ENCODE measurements around the gene RPL10. TPM values are rescaled to one million over a fixed set of nuclear protein-coding genes. Genes with fewer than 3 reads are reported as not detected.

Gene RPL10
- total RNA-seq, 1 experiment from 2014 or later = 3,401 TPM

- peaks cover 25% of the 10 kb centered on the region for H3K36me3 ChIP-seq (ENCODE audit: low read depth, low read length)
- intact Hi-C loops (cut with micrococcal nuclease) = no loop called here
- H3K4me2 ChIP-seq (ENCODE audit: low read length) = 0 out of 2 replicates have a peak overlapping the region, but pooled peaks have one; percentile 4
These were observed 3.0 kb downstream of the RPL10 start for GRCh38 chrX:154401045-154401799.

DNA sequence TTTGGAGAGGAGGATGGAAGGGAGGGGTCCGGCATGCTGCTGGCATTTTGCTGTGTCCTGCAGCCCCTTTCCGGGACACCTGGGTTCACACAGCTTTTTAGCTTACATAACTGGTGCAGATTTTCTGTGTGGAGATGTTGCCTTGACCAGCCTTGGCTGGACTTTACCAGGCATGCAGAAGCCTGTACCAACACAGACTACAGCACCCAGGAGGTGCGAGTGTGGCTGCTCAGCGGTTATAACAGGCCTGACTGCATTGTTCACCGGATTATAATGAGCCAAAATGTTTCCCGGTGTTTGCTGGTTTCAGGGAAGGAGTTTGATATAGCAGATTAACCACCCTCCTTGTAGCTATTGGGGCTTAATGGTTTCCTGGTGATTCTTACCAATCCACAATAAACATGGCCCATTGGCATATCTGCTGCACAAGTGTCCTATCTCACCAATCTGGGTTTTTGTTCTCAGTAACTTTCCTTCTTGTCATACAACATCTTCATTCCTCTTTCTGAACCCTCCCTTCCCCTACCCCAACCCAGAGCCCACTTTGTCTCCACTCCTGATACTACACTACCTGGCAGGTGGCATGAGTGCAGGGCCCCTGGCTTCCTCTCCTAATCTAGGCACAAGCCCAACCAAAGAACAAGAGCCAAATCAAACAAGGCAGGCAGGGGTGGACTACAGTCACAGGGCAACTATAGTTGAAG, 3.9 kb downstream of the RPL10 start:
- H3K4me1 ChIP-seq (ENCODE audit: insufficient read depth, low read length) = peaks cover 9% of the 10 kb centered on the region; the same call in 1 of the 2 replicates
- TF ChIP-seq, protein P1, sequence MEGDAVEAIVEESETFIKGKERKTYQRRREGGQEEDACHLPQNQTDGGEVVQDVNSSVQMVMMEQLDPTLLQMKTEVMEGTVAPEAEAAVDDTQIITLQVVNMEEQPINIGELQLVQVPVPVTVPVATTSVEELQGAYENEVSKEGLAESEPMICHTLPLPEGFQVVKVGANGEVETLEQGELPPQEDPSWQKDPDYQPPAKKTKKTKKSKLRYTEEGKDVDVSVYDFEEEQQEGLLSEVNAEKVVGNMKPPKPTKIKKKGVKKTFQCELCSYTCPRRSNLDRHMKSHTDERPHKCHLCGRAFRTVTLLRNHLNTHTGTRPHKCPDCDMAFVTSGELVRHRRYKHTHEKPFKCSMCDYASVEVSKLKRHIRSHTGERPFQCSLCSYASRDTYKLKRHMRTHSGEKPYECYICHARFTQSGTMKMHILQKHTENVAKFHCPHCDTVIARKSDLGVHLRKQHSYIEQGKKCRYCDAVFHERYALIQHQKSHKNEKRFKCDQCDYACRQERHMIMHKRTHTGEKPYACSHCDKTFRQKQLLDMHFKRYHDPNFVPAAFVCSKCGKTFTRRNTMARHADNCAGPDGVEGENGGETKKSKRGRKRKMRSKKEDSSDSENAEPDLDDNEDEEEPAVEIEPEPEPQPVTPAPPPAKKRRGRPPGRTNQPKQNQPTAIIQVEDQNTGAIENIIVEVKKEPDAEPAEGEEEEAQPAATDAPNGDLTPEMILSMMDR (conservative IDR thresholded peaks at IDR 0.05; ENCODE audit: low read depth, low read length) = no peak
- TF ChIP-seq EZH2 (IDR thresholded peaks at IDR 0.05; ENCODE audit: low read length, unreplicated experiment) (no peak), EZH2phosphoT487 (IDR thresholded peaks at IDR 0.05; ENCODE audit: borderline replicate concordance, low read length) (no peak)
- peaks cover 25% of the 10 kb centered on the region for H3K36me3 ChIP-seq (ENCODE audit: low read depth, low read length)
- no peak overlapping the region for H3K4me3 ChIP-seq (ENCODE audit: low read length)
- no peak overlapping the region for H3K4me2 ChIP-seq (ENCODE audit: low read length)
- no peaks in the 10 kb centered on the region for H3K27me3 ChIP-seq (ENCODE audit: low read length)
- peaks cover 24% of the 10 kb centered on the region for H4K20me1 ChIP-seq (ENCODE audit: low read length)
- CTCF ChIA-PET = no interaction called here
- no peaks in the 10 kb centered on the region for H3K9me3 ChIP-seq (ENCODE audit: low read length)
- H2AFZ ChIP-seq (ENCODE audit: low read length) = no peak overlapping the region
- peaks cover 22% of the 10 kb centered on the region for H3F3A ChIP-seq (ENCODE audit: low read length, unreplicated experiment)
- ATAC-seq (peak; percentile 11), DNase-seq (peak; percentile 44)
- intact Hi-C loops (cut with micrococcal nuclease) = no loop called here
- H3K79me2 ChIP-seq (ENCODE audit: low read length) = peaks cover 29% of the 10 kb centered on the region
- no peaks in the 10 kb centered on the region for H3K9me2 ChIP-seq (replicated peaks; ENCODE audit: low read length)
- H3K27ac ChIP-seq (ENCODE audit: low read length) = no peak overlapping the region
- no peak overlapping the region for H3K9ac ChIP-seq (ENCODE audit: low read length)
- POLR2A ChIA-PET (ENCODE audit: unreplicated experiment) = no interaction called here
- BruUV-seq (replicated peaks) = no TSS peak

More at GRCh38 chrX:154401045-154401799, 3.0 kb downstream of the RPL10 start:
- no peak overlapping the region for H3K9ac ChIP-seq (ENCODE audit: low read length)
- no peak overlapping the region for H3K27ac ChIP-seq (ENCODE audit: low read length)
- peaks cover 32% of the 10 kb centered on the region for H3K79me2 ChIP-seq (ENCODE audit: low read length)
- H3F3A ChIP-seq (ENCODE audit: low read length, unreplicated experiment) = peaks cover 22% of the 10 kb centered on the region
- TF ChIP-seq, protein P1 (conservative IDR thresholded peaks at IDR 0.05; ENCODE audit: low read depth, low read length) = no peak
- TF ChIP-seq EZH2phosphoT487 (IDR thresholded peaks at IDR 0.05; ENCODE audit: borderline replicate concordance, low read length) (no peak), EZH2 (IDR thresholded peaks at IDR 0.05; ENCODE audit: low read length, unreplicated experiment) (no peak)
- DNase-seq = peak; percentile 30
- peaks cover 12% of the 10 kb centered on the region; the same call in 1 of the 2 replicates for H3K4me1 ChIP-seq (ENCODE audit: insufficient read depth, low read length)
- H3K4me3 ChIP-seq (ENCODE audit: low read length) = no peak overlapping the region
- ATAC-seq = peak; percentile 0; the same call in 1 of the 2 replicates
- ChIA-PET POLR2A (ENCODE audit: unreplicated experiment) (no interaction called here), CTCF (no interaction called here)
- no peaks in the 10 kb centered on the region for H3K27me3 ChIP-seq (ENCODE audit: low read length)
- BruUV-seq (replicated peaks) = no TSS peak
- peaks cover 24% of the 10 kb centered on the region for H4K20me1 ChIP-seq (ENCODE audit: low read length)
- no peaks in the 10 kb centered on the region for H3K9me2 ChIP-seq (replicated peaks; ENCODE audit: low read length)
- no peaks in the 10 kb centered on the region for H3K9me3 ChIP-seq (ENCODE audit: low read length)
- H2AFZ ChIP-seq (ENCODE audit: low read length) = no peak overlapping the region

All from PC-3 (cell line).